HS-27A (cell line): ENCODE results near the gene SRA1.

Experiments
- DNase-seq: peaks from one replicate; pipeline ENCODE4 v3.0.0-alpha.2; 2012; ENCODE audit warnings: low read depth, missing footprints

The SRA1 gene

DNA sequence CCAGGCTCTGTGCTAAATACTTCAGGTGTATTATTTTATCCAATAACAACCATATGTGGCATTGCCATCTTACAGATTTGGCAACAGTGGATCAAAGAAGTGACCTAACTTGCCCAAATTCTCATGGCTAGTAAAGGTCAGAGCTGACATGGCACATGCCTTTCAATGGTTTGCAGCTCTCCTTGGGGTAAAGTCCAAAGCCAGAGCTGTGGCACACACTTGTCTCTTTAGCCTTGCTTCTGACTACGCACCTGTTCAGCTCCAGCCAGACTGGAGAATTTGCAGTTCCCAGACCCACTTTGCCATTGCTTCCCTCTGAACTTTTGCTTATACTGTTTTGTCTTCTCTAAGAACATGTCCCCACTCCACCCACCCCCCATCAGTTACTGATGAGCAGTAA, 13.2 kb upstream of the SRA1 start:
- DNase-seq: no peak

DNA sequence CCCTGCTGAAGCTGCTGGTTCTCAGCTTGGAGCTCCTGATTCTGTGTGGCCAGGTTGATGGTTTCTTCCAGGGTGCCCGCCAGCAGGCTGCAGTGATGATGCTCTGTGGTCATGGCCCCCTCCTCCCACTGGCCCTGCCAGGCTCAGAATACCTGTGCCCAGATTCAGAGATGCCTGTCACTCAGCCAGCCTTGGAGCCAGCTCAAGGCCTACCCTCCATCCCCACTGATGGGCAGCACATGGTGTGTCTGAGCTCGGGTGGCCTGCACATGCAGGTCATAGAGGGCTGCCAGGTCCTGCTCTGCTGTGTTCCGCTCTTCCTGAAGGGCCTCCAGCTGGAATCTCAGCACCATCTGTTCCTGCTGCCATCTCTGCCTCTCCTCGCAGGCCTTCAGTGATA, 12.8 kb upstream of the SRA1 start:
- DNase-seq: no peak

DNA sequence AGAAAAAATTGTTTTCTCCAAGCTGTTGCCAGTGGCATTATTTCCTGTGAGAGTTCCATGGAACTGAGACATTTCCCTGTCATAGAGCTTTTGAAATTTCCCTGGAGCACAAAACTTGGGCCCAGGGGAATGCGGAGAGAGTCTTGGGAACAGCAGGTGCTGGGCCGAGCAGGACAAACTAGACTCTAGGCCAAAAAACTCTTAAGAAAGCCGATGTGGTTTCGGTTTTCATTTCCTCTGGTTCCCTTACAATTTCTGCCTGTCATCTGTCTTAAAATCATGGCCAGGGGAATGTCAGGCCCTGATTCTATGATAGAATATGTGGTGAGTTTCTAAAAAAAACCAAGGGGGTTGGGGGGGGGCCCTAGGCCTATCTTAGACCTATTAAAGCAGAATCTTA, 11.9 kb upstream of the SRA1 start:
- no peak for DNase-seq

DNA sequence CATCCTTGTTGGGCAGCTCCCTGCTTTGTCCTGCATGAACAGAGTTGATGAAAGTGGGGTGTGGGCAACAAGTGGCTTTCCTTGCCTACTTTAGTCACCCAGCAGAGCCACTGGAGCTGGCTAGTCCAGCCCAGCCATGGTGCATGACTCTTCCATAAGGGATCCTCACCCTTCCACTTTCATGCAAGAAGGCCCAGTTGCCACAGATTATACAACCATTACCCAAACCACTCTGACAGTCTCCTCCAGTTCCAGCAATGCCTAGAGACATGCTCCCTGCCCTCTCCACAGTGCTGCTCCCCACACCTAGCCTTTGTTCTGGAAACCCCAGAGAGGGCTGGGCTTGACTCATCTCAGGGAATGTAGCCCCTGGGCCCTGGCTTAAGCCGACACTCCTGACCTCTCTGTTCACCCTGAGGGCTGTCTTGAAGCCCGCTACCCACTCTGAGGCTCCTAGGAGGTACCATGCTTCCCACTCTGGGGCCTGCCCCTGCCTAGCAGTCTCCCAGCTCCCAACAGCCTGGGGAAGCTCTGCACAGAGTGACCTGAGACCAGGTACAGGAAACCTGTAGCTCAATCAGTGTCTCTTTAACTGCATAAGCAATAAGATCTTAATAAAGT, 11.3 kb upstream of the SRA1 start:
- no peak for DNase-seq

DNA sequence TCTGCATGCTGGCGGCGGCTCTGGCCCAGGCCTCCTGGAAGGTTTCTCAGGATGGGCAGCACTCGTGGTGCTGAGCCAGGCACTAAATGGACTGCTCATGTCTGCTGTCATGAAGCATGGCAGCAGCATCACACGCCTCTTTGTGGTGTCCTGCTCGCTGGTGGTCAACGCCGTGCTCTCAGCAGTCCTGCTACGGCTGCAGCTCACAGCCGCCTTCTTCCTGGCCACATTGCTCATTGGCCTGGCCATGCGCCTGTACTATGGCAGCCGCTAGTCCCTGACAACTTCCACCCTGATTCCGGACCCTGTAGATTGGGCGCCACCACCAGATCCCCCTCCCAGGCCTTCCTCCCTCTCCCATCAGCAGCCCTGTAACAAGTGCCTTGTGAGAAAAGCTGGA, 10.6 kb upstream of the SRA1 start:
- DNase-seq: no peak

DNA sequence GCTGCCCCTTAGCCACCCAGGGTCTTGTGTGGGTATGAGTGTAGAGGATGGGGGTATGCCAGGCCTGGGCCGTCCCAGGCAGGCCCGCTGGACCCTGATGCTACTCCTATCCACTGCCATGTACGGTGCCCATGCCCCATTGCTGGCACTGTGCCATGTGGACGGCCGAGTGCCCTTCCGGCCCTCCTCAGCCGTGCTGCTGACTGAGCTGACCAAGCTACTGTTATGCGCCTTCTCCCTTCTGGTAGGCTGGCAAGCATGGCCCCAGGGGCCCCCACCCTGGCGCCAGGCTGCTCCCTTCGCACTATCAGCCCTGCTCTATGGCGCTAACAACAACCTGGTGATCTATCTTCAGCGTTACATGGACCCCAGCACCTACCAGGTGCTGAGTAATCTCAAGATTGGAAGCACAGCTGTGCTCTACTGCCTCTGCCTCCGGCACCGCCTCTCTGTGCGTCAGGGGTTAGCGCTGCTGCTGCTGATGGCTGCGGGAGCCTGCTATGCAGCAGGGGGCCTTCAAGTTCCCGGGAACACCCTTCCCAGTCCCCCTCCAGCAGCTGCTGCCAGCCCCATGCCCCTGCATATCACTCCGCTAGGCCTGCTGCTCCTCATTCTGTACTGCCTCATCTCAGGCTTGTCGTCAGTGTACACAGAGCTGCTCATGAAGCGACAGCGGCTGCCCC, 10.0 kb upstream of the SRA1 start:
- DNase-seq: no peak

DNA sequence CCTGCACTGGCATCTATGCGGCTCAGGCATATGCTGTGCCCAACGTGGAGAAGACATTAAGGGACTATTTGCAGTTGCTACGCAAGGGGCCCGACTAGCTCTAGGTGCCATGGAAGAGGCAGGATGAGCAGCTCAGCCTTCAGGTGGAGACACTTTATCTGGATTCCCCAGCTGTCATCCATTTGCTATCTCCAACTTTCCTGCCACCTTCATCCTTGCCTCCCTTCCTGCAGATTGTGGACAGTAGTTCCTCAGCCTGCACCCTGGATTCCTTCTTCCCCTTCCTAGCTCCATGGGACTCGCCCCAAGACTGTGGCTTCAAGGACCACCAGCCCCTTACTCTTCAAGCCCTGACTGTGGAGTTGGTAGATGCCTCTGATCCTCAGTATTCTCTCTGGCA, 9.4 kb upstream of the SRA1 start:
- no peak for DNase-seq

DNA sequence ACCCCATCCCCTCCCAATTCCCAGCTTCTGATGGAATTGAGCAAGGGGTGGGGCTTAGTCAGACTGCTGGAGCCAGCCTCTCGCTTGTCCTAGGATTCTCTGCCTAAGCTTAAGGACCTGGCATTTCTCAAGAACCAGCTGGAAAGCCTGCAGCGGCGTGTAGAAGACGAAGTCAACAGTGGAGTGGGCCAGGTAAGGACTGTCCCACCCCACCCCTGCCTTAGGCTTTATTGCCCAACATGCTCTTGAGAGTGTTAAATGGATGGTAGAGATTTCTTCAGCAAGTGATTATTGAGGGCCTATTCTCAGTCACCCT, 8.5 kb upstream of the SRA1 start:
- DNase-seq: no peak

DNA sequence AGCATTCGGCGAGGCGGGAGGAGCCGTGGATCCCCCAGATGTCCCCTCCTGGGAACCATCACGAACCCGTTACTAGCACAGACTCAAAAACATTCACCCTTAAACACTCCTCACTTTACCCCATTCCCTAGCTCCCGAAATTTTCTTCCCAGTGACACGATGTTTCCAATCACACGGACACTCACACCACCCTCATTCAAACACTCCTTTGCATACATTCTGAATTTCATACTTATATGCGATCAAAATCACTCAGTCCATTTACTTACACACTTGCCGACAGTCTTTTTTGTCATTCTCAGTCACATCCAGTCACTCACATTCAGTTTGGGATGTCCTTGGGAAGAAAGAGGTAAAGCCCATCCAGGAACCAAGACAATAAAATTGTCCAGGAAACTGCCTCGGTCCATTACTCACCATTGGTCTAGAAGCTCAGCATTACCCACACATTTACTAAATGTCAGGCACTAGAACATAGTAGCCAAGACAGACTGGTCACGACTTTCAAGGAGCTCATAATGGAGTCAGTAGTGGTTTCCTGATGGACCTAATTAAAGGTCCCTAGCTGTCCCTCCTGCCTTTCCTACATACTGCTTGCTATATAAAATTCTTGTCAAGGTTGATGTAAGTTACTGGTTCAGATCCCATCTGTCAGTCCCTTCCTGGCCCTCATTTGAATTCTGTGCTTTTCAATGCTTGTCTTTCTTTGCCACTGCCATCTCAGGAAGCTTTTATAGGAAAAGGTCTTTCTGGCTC, 7.9 kb upstream of the SRA1 start:
- no peak for DNase-seq

DNA sequence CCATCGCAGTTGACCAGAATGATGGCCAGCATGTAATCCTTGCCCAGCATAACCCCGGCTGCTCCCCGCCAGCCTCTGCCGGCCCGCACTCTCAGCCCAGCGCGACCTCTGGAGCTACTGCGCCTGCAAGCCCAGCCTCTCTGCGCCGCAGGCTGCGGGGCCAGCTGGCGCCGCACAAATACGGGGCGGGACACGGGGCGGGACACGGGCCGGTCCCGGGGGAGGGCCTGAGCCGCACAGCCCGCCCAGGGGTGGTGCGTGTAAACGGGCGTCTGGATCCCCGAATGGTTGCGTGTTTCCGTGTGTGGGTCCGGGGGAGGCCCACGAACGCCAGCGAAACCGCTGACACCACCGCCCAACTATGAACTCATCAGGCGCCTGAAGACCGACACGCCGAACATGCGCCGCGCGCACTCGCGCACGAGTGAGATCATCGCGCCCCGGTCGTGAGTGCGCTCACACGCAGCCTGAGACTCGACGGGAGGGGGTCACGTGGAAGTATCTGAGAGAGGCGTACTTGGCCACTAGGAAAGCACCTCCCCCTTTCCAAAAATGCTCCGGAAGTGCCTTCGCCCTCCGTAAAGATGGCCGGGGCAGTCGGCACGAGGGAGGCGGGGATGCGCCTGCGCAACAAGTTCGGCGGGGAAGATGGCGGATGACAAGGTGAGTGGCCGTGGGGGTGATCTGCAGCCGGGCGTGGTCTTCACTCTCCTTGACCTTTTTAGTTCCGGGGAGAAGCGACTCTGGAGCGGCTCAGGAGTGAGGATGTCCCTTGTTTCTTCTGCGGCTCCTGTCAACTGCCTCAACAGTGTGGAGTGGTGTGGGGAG, 7.1 kb upstream of the SRA1 start, which contains the start of the genes APBB3 and SLC35A4:
TSS of gene APBB3 (minus strand) at position 403 of the 828 bp plus-strand sequence. CDS start at position 50, 353 bp downstream.
TSS of gene SLC35A4 (plus strand) at position 633 of the 828 bp plus-strand sequence. CDS start 2,342 bp downstream, outside the sequence.
- DNase-seq: peak; percentile 87

DNA sequence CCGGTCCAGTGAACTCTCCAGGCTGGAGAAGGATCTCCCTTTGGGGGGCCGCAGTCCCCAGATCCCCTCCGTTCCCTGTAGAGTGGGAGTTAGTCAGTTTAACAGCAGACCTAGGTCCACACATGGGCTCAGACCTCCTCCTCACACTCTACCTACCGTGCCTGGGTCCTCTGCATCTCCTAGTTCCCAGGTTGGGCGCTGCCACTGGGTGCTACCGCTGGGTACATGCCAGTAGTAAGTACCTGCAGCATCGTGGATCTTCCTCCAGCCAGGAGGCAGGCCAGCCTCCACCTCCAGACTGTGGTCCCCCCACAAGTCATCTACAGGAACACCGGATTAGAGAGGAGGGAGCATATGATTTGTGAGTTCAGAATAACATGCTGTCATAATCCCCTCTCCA, 6.3 kb upstream of the SRA1 start:
- no peak for DNase-seq

DNA sequence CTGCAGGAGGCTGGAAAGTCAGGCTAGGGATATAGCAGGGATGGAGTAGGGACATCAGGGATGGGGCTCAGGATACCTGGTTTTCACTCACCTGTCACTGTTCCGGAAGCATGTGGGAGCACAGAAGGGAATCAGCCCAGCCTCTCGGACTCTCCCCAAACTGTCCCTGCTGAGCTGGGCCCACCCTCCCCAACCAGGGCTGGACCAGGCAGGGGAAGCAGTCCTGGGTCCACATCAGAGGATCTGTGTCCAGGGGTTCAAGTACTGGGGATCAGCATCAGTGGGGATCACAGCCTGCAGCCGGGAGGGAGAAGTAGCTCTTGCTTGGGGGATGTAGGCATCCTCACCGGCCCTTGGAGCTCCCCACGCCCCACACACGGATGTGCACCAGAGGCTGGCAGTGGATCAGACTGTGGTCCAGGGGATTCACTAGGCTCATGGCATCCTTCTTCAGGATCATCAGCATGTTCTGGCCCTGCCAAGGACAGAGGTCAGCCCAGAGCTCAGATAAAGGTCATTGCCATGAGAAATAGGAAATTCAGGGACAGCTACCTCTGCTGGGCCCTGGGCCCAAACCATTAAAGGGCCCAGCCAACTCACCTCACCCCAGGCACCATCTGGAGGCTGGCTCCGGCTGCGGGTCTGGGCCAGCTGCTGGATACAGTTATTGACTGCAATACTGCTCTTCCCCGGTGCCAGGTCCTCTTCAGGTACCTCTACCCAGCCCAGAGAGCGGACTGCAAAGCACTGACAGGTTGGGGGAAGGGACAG, 4.7 kb upstream of the SRA1 start:
- no peak for DNase-seq

DNA sequence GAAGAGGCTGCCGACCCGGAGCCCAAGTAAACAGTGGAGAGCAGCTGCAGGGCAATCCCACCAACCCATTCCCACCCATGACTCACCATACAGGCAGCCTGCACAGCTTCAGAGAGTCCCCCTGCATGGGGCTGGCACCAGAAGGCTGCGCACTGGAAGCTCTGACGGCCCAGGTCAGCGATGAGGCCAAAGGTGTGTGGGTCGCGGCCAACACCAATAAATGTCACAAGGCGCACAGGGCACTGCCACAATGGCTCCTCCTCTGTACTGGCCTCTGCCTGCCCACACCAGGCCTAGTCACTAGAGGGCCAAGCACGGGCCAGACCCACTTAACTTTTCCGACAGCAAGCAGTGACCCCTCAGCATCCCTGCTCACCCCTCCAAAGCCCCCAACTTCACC, 3.0 kb upstream of the SRA1 start:
- DNase-seq: no peak

DNA sequence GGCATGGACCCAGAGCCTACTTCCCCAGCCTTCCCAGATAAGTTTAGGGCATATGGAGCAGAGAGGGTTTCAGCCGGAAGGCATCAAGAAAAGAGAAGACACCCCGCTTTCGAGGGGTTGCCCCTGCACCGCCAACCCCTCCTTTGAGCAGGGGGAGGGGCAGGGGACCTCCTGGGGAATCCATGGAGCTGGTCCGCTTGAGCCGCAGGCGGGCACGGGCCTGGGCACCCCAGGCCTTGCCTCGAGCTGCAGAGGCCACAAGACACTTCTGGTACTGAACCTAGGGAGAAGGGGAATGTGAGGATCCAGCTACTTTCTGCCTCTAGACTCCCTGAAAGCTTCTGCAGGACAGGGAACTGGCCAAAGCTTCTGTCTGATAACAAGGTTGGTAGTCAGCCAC, 1.3 kb upstream of the SRA1 start:
- DNase-seq: no peak

DNA sequence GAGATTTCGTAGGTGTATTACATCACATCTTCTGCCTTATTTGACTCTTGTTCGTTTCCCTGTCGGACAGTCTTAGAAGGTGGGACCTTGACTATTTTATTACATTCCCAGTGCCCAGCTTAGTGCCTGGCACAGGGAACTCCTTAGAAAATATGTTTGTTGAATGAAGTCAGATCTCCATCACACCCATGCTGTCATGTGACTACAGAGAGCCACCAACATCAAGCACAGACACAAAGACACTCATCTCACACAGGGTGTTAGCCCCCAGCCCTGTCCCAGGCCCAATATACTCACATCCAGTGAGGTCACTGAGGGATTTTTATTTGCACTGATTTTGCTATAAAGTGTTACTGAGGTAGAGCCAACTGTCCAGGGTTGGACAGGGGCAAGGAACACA, 692 bp upstream of the SRA1 start:
- no peak for DNase-seq

DNA sequence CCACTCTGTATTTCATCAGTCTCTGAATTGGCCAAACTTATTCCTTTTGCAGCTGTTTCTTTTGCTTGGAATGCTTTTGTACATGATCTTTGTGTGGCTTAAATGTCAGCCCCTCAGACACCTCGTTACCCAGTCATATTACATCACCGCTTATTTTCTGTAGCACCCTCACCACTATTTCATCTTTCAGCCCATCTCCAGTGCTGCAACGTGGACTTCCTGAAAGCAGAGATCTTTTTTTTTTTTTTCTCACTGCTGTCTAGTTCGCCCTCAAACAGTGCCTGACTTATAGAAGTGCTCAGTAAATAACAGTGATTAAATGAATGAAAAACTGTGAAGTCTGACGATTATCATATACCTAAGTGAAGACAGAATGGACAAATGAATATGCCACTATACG, 835 bp downstream of the SRA1 start:
- DNase-seq: no peak

DNA sequence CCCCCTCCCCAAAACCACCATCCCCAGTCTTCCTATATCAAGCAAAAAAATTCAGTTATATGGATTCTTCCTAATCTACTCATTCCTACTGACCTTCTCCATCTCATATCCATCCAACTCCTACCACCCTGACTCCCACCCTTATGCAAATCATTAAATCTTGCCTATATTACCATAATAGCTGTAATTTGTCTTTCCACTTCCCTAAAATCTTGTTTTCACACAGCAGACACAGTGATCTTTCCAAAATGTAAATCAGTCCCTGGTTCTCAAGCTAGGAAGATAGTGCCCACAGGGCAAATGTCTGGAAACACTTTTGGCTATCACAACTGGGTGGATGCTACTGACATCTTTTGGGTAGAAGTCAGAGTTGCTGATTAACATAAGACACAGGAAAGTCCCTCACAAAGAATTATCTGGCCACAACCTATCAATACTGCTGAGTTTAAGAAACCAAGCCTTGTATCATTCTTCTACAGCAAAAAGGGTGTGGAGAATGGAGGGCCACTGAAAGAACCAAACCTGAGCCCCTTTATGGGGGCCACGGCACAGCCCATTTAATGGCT, 1.4 kb downstream of the SRA1 start:
- DNase-seq: no peak

DNA sequence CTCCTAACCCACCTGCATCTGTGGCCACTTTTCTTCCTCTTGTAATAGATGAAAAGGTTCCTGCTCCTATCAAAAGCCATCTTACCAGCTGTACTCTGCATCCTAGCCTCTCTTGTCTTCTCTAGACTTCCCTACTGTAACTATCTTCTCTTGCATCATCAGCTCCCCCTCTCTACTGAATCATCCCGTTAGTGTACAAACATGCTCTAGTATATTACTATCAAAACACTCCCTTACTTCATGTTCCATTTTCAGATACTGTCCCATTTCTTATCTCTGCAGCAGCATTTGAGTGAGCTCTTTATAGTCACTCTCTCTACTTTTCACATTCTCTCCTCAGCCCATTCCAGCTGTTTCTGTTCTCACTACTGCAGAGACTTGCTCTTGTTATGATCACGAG, 2.8 kb downstream of the SRA1 start:
- no peak for DNase-seq

DNA sequence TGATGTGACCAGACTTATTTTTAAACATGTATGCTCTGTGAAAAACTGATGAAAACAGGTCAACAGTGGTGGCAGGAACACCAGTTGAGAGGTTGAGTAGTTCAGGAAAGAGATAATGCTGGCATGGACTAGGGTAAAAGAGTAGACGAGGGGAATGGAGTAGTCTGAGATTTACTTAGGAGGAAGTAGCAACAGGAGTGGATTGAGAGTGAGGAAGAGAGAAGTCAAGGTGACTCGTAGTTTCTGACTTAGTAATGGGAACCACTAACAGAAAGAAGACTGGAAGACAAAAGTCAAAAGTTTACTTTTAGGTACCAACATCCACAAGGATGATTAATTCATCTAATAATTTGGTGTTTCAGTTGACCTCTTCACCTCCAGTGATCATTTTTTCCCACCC, 3.6 kb downstream of the SRA1 start:
- DNase-seq: no peak

DNA sequence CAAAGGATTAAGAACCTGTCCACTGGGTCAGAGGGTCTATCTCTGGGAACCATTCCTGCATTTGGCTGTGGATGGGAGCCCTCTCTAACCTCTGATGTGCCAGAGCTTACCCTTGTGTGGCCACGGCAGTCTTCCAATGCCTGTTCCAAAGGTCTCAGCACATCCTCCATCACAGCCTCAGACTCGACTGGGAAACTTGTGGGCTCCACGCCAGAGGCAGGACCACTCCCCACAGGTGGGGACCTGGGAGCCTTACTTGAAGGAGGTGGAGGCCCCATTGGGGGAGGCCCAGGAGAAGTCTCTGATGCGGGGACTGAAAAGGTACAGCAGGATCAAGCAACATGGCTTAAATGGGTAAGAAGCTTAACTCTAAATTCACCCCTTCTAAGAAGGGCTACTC, 5.4 kb downstream of the SRA1 start:
- DNase-seq: no peak
